Measurements from ENCODE around the gene PPP1R14B. TPM values are rescaled to one million over a fixed set of nuclear protein-coding genes. Genes with fewer than 3 reads are reported as not detected.

Gene PPP1R14B
- total RNA-seq, 2 experiments from 2014 or later: 376 to 377 TPM

- ChIA-PET CTCF (interaction anchor here (1.1 to 4.1 kb wide), 2 partner anchors 11 to 16 kb away, joined by 3 to 39 read pairs; partner anchors contain the start of gene PLCB3), POLR2A (no interaction called here)
These were observed 19.6 kb upstream of the PPP1R14B start for GRCh38 chr11:64266339-64266738.

DNA sequence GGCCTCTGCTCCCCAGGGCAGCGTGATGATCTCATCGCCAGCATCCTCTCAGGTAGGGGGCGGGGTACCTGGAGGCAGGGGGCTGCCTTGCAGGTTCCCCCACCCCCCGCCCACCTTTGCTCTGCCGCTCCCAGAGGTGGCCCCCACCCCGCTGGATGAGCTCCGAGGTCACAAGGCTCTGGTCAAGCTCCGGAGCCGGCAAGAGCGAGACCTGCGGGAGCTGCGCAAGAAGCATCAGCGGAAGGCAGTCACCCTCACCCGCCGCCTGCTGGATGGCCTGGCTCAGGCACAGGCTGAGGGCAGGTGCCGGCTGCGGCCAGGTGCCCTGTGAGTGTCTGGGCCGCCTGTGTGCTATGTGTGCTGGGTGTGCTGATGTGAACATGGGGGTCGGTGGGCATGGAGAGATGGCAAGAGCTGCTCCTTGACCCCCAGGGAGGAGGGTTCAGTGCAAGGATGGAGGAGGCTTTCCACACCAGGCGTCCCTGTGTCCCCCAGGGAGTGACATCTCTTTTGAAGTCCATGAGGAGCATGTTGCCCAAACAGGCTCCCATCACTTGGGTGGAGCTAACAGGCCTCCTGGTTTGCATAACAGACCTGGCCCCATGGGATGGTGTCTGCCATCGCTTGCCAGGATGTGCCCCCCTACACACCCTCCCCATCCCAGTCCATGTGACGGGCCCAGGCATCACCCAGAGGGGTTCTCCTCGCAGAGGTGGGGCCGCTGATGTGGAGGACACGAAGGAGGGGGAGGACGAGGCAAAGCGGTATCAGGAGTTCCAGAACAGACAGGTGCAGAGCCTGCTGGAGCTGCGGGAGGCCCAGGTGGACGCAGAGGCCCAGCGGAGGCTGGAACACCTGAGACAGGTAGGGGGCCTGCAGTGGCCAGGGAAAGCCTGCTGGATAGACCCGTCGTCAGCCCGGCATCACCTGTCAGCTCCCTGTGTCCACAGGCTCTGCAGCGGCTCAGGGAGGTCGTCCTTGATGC is 18.7 kb upstream of the PPP1R14B start:
- ChIA-PET POLR2A (interaction anchor here (0.5 to 0.6 kb wide), 2 partner anchors 10 to 1349 kb away, joined by 3 to 7 read pairs; no protein-coding TSS in a partner anchor), CTCF (interaction anchor here (1.0 to 3.4 kb wide), 3 partner anchors 15 to 39 kb away, joined by 3 to 16 read pairs (median 4); partner anchors contain the start of gene PLCB3)

DNA sequence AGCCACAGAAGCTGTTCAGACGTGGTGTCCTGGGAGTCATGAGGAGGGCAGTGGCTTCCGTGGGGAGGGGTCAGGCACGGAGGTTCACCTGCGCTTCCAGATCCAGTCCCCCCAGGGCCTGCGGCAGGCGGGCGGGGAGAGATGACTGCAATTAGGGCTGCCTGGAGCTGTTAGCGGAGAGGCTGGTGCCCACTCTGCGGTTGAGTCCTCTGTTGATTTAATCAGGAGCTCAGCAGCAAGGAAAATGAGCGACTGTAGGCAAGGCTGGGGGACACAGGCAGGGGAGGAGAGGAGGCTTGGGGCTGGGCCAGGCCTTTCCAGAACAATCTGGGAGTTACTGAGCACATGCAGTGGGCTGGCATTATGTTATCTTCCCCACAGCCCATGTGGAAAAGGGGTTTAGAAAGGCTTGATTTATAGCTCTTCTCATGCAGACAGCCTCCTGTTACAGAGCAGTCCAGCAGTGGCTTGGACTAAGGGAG is 17.7 kb upstream of the PPP1R14B start:
- CTCF ChIA-PET: interaction anchor here (1.0 to 3.4 kb wide), 4 partner anchors 14 to 40 kb away, joined by 3 to 16 read pairs (median 4); partner anchors contain the start of gene PLCB3
- POLR2A ChIA-PET: interaction anchor here (0.5 kb wide), 1 partner anchor 11 kb away, joined by 7 read pairs; no protein-coding TSS in a partner anchor

- ChIA-PET CTCF (interaction anchor here (1.0 to 3.4 kb wide), 4 partner anchors 13 to 40 kb away, joined by 3 to 16 read pairs (median 4); partner anchors contain the start of gene PLCB3), POLR2A (no interaction called here)
These were observed 17.2 kb upstream of the PPP1R14B start for GRCh38 chr11:64263947-64264317.

DNA sequence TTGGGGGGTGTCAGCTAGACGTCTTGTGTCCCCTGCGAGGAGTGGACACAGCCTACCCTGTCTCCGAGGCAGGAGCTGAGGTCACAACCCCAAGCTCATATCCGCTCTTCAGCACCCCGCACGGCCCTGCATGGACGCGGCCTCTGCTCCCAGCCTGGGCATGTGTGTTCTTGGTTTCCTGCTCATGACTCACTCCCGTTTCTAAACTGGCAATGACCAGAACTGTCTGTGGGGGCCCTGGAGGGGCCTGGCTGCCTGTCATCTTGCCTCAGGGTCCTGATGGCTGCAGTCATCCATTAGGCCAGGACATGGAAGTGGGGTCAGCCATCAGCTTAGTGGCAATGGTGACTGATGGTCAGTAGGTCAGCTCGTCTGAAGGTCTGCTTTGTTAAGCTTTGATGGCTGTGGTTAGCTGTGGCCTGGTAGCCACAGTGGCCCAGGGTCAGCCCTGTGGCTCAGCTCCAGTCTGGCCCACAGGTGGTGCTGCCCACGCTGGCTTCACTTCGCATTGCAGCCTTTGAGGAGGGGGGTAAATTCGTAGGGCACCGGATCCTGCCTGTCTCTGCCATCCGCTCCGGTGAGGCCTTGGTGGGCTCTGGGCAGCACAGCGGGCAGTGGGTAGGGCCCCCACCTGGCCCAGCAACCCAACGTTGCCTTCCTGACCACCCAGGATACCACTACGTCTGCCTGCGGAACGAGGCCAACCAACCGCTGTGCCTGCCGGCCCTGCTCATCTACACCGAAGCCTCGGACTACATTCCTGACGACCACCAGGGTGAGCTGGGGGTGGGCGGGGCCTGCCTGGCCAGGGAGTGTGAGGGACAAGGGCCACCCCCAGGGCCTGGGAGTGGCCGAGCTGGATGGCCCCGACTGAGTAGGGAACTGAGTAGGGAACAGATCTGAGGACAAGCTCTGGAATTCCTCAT is 16.5 kb upstream of the PPP1R14B start:
- CTCF ChIA-PET: interaction anchor here (1.1 to 3.4 kb wide), 2 partner anchors 13 to 30 kb away, joined by 3 to 16 read pairs; partner anchors contain the start of gene PLCB3
- POLR2A ChIA-PET: interaction anchor here (0.5 kb wide), 1 partner anchor 18 kb away, joined by 5 read pairs; no protein-coding TSS in a partner anchor

DNA sequence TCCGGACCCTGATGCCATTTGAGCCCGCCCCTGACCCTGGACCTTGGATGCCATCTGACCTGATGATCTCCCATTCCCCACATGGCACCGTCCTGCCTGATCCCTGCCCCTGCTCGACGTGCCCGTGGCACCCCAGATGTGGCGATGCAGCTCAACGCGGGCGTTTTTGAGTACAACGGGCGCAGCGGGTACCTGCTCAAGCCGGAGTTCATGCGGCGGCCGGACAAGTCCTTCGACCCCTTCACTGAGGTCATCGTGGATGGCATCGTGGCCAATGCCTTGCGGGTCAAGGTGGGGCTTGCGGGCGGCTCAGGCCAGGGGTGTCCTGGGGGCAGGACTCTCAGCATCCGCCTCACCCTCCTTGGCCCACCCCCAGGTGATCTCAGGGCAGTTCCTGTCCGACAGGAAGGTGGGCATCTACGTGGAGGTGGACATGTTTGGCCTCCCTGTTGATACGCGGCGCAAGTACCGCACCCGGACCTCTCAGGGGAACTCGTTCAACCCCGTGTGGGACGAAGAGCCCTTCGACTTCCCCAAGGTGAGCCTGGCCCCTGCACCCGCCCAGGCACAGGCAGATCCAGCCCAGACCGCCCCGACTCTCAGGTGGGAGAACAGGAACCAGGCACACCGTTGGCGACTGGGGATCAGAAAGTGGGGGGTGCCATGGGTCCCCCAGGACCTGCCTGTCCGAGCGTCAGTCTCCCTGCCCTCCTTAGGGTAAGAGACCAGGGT is 15.7 kb upstream of the PPP1R14B start:
- ChIA-PET CTCF (interaction anchor here (1.2 to 3.4 kb wide), 2 partner anchors 12 to 16 kb away, joined by 4 to 16 read pairs; partner anchors contain the start of genes PLCB3 and PPP1R14B), POLR2A (interaction anchor here (0.5 kb wide), 1 partner anchor 17 kb away, joined by 5 read pairs; no protein-coding TSS in a partner anchor)

DNA sequence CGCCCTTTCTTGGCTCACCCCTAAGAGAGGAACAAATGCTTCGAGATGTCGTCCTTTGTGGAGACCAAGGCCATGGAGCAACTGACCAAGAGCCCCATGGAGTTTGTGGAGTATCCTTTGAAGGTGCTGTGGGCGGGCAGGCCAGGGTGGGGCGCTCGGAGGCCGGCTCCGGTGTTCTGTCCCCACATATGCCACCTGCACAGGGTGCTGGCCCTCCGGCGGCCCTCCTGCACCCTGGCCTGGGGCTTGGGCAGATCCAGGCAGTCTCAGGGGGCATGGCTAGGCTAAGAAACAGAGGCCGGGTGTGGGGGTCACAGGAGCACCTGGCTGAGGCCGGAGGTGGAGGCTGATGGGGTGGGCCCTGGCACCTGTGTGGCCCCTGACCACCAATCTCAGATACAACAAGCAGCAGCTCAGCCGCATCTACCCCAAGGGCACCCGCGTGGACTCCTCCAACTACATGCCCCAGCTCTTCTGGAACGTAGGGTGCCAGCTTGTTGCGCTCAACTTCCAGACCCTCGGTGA is 14.9 kb upstream of the PPP1R14B start:
- POLR2A ChIA-PET: interaction anchor here (1.0 kb wide), 1 partner anchor 43 kb away, joined by 4 read pairs; no protein-coding TSS in a partner anchor

DNA sequence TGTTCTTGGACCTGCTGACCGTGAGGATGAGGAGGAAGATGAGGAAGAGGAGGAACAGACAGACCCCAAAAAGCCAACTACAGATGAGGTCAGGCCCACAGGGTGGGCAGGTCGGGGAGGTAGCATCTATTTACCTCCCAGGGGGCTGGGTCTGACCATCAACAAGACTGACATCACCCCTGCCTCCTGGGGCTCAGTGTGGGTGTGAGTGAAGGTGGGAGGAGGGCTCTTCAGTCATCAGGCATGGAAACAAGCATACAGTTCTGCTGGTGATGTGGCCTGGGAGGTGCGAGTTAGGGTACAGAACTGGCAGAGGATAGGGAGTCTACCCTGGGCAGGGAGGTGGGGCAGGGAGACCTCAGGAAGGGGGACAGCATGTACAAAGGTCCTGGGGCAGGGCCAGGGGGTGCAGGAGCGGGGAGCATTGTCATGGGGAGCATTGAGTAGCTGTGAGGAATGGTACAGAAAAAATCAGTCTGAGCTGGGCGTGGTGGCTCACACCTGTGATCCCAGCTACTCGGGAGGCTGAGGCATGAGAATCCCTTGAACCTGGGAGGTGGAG is 13.5 kb upstream of the PPP1R14B start:
- CTCF ChIA-PET: interaction anchor here (0.8 kb wide), 1 partner anchor 10 kb away, joined by 3 read pairs; no protein-coding TSS in a partner anchor
- POLR2A ChIA-PET: no interaction called here

More for the DNA sequence above, 14.9 kb upstream of the PPP1R14B start:
- CTCF ChIA-PET: interaction anchor here (1.0 to 1.2 kb wide), 2 partner anchors 10 to 15 kb away, joined by 4 read pairs; partner anchors contain the start of gene PPP1R14B

- ChIA-PET CTCF (interaction anchor here (1.3 kb wide), 1 partner anchor 12 kb away, joined by 4 read pairs; no protein-coding TSS in a partner anchor), POLR2A (no interaction called here)
These were observed 12.9 kb upstream of the PPP1R14B start for GRCh38 chr11:64259533-64260067.

- ChIA-PET CTCF (interaction anchor here (1.3 to 2.0 kb wide), 2 partner anchors 10 to 12 kb away, joined by 4 to 7 read pairs; no protein-coding TSS in a partner anchor), POLR2A (no interaction called here)
These were observed 12.3 kb upstream of the PPP1R14B start for GRCh38 chr11:64258946-64259532.

DNA sequence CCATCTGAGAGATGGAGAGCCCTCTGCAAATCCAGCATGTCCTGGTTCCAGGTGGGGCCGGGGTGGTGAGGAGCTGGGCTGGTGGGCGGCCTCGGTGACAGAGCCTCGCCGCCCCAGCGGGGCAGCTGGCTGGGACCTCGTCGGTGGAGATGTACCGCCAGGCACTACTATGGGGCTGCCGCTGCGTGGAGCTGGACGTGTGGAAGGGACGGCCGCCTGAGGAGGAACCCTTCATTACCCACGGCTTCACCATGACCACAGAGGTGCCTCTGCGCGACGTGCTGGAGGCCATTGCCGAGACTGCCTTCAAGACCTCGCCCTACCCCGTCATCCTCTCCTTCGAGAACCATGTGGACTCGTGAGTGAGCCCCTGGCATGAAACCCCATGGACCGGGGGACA is 11.6 kb upstream of the PPP1R14B start:
- ChIA-PET POLR2A (interaction anchor here (1.3 kb wide), 1 partner anchor 11 kb away, joined by 4 read pairs; no protein-coding TSS in a partner anchor), CTCF (interaction anchor here (1.3 to 2.0 kb wide), 3 partner anchors 9 to 13 kb away, joined by 4 to 7 read pairs (median 5); partner anchors contain the start of gene PPP1R14B)

GRCh38 chr11:64256300-64256699 is 9.6 kb upstream of the PPP1R14B start:
- POLR2A ChIA-PET: interaction anchor here (1.1 to 1.4 kb wide), 2 partner anchors 12 to 15 kb away, joined by 3 to 4 read pairs; partner anchors contain the start of gene FKBP2
- CTCF ChIA-PET: interaction anchor here (1.0 to 2.4 kb wide), 2 partner anchors 10 to 45 kb away, joined by 4 to 7 read pairs; partner anchors contain the start of gene PPP1R14B

- POLR2A ChIA-PET: interaction anchor here (1.1 to 1.4 kb wide), 2 partner anchors 12 to 14 kb away, joined by 3 to 4 read pairs; partner anchors contain the start of gene FKBP2
- CTCF ChIA-PET: interaction anchor here (1.0 to 2.4 kb wide), 2 partner anchors 9 to 46 kb away, joined by 4 to 7 read pairs; partner anchors contain the start of gene PPP1R14B
These were observed 8.7 kb upstream of the PPP1R14B start for GRCh38 chr11:64255135-64256128.

GRCh38 chr11:64254326-64254725 is 7.6 kb upstream of the PPP1R14B start:
- ChIA-PET POLR2A (no interaction called here), CTCF (interaction anchor here (2.4 kb wide), 1 partner anchor 47 kb away, joined by 7 read pairs; no protein-coding TSS in a partner anchor)

DNA sequence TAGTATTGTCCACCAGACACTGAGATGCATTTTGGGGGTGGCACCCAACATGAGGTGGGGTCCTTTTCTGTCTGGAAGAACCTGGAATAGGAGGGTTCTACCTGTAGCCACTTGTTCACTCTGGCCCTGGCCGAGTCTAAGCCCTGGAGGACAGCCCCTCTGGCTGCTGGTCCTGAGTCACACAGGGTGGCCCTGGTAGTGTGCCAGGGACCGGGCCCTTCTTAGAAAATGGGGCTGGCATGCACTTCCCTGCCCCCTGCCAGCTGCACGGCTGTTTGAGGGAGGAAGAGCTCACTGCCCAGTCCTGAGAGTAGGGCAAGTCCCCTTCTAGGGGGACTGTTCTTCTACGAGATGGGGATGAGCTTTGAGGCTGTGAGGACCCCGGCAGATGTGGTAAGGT is 6.7 kb upstream of the PPP1R14B start:
- ChIA-PET CTCF (no interaction called here), POLR2A (no interaction called here)

Data from activated CD8-positive, alpha-beta memory T cell treated with anti-CD3 and anti-CD28 coated beads for 36 hours (primary cell).